ENCODE measurements around the gene TMC7. TPM values are rescaled to one million over a fixed set of nuclear protein-coding genes. Genes with fewer than 3 reads are reported as not detected.

TMC7 gene
- total and polyA plus RNA-seq, 2 of the 13 experiments (the other 11 are each of a cell fraction or from before 2014, with no cell fraction given): 1.2 to 5.1 TPM

- peak; percentile 99 for TF ChIP-seq KDM2A (CRISPR knock-in tag; IDR thresholded peaks at IDR 0.05; ENCODE audit: borderline replicate concordance, low read depth)
- no peak for TF ChIP-seq BRF2 (CRISPR knock-in tag; IDR thresholded peaks at IDR 0.05)
- TF ChIP-seq ZNF367 (CRISPR knock-in tag; IDR thresholded peaks at IDR 0.05; ENCODE audit: borderline replicate concordance): no peak
- peak; percentile 69 for TF ChIP-seq ZNF263 (CRISPR knock-in tag; IDR thresholded peaks at IDR 0.05)
- peak; percentile 94; the same call in 1 of the 2 replicates for TF ChIP-seq ZNF235 (CRISPR knock-in tag; IDR thresholded peaks at IDR 0.05; ENCODE audit: borderline replicate concordance)
- TF ChIP-seq, protein P1, sequence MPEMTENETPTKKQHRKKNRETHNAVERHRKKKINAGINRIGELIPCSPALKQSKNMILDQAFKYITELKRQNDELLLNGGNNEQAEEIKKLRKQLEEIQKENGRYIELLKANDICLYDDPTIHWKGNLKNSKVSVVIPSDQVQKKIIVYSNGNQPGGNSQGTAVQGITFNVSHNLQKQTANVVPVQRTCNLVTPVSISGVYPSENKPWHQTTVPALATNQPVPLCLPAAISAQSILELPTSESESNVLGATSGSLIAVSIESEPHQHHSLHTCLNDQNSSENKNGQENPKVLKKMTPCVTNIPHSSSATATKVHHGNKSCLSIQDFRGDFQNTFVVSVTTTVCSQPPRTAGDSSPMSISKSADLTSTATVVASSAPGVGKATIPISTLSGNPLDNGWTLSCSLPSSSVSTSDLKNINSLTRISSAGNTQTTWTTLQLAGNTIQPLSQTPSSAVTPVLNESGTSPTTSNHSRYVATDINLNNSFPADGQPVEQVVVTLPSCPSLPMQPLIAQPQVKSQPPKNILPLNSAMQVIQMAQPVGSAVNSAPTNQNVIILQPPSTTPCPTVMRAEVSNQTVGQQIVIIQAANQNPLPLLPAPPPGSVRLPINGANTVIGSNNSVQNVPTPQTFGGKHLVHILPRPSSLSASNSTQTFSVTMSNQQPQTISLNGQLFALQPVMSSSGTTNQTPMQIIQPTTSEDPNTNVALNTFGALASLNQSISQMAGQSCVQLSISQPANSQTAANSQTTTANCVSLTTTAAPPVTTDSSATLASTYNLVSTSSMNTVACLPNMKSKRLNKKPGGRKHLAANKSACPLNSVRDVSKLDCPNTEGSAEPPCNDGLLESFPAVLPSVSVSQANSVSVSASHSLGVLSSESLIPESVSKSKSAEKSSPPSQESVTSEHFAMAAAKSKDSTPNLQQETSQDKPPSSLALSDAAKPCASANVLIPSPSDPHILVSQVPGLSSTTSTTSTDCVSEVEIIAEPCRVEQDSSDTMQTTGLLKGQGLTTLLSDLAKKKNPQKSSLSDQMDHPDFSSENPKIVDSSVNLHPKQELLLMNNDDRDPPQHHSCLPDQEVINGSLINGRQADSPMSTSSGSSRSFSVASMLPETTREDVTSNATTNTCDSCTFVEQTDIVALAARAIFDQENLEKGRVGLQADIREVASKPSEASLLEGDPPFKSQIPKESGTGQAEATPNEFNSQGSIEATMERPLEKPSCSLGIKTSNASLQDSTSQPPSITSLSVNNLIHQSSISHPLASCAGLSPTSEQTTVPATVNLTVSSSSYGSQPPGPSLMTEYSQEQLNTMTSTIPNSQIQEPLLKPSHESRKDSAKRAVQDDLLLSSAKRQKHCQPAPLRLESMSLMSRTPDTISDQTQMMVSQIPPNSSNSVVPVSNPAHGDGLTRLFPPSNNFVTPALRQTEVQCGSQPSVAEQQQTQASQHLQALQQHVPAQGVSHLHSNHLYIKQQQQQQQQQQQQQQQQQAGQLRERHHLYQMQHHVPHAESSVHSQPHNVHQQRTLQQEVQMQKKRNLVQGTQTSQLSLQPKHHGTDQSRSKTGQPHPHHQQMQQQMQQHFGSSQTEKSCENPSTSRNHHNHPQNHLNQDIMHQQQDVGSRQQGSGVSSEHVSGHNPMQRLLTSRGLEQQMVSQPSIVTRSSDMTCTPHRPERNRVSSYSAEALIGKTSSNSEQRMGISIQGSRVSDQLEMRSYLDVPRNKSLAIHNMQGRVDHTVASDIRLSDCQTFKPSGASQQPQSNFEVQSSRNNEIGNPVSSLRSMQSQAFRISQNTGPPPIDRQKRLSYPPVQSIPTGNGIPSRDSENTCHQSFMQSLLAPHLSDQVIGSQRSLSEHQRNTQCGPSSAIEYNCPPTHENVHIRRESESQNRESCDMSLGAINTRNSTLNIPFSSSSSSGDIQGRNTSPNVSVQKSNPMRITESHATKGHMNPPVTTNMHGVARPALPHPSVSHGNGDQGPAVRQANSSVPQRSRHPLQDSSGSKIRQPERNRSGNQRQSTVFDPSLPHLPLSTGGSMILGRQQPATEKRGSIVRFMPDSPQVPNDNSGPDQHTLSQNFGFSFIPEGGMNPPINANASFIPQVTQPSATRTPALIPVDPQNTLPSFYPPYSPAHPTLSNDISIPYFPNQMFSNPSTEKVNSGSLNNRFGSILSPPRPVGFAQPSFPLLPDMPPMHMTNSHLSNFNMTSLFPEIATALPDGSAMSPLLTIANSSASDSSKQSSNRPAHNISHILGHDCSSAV (CRISPR knock-in tag; IDR thresholded peaks at IDR 0.05; ENCODE audit: borderline replicate concordance): peak; percentile 91
- TF ChIP-seq SSRP1 (CRISPR knock-in tag; IDR thresholded peaks at IDR 0.05): no peak
- TF ChIP-seq TERF1 (CRISPR knock-in tag; IDR thresholded peaks at IDR 0.05): no peak
- no peak for TF ChIP-seq SP2 (CRISPR knock-in tag; IDR thresholded peaks at IDR 0.05)
- no peak for TF ChIP-seq SP5 (CRISPR knock-in tag; IDR thresholded peaks at IDR 0.05; ENCODE audit: borderline replicate concordance, low read depth)
- no peak for TF ChIP-seq KAT7 (CRISPR knock-in tag; IDR thresholded peaks at IDR 0.05; ENCODE audit: borderline replicate concordance)
- no peak for TF ChIP-seq PAF1 (CRISPR knock-in tag; IDR thresholded peaks at IDR 0.05)
- peak; percentile 86 for TF ChIP-seq POGZ (CRISPR knock-in tag; IDR thresholded peaks at IDR 0.05)
- TF ChIP-seq ATF7-NPFF (CRISPR knock-in tag; IDR thresholded peaks at IDR 0.05; ENCODE audit: low read depth): no peak
- peak; percentile 89 for TF ChIP-seq HDAC1 (CRISPR knock-in tag; IDR thresholded peaks at IDR 0.05)
- peak; percentile 78; the same call in 1 of the 2 replicates for TF ChIP-seq ARNTL (CRISPR knock-in tag; IDR thresholded peaks at IDR 0.05)
- TF ChIP-seq RFXAP (CRISPR knock-in tag; IDR thresholded peaks at IDR 0.05; ENCODE audit: borderline replicate concordance): peak; percentile 93; the same call in 1 of the 2 replicates
- TF ChIP-seq ZNF629 (CRISPR knock-in tag; conservative IDR thresholded peaks at IDR 0.05): no peak
- peak; percentile 100 for TF ChIP-seq RAD21 (CRISPR knock-in tag; IDR thresholded peaks at IDR 0.05)
- no peak; the same call in 1 of the 2 replicates for TF ChIP-seq ZNF138 (CRISPR knock-in tag; IDR thresholded peaks at IDR 0.05; ENCODE audit: low read depth)
Observed at GRCh38 chr16:19086322-19087199, 102.8 kb downstream of the TMC7 start (continued).
